Mucosa of gallbladder (tissue), 1 donor: ENCODE results near the gene STK38. TPM values are rescaled to one million over a fixed set of nuclear protein-coding genes. Genes with fewer than 3 reads are reported as not detected.

Experiments used
- DNase-seq: peaks from one replicate; pipeline ENCODE4 v3.0.0-alpha.2; 2020; ENCODE audit warnings: low spot score
- total RNA-seq: library from RNA; stranded (reverse); gene quantifications from one replicate; pipeline ENCODE4 v1.2.1, GENCODE V29; 2021
- donor health status: DM: no; HTN: no; CAD: no.

Gene STK38
- total RNA-seq, 1 donor from 2014 or later, result 41.6 TPM

DNA sequence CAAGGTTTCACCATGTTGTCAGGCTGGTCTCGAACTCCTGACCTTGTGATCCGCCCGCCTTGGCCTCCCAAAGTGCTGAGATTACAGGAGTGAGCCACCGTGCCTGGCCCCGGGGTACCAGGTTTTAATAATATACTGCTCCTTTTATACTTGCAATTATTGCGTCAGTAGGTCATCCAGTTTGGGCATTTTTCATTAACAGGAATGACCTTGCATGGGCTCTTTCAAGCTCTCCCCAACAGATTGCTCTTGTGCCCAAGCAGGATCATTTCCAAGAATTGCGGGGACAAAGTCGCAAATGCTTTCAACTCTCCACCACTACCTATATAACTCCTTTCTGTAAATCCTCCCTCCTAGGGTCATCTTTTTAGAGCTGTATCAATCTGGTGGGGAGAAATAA is 23.8 kb downstream of the STK38 start:
- no peak for DNase-seq

DNA sequence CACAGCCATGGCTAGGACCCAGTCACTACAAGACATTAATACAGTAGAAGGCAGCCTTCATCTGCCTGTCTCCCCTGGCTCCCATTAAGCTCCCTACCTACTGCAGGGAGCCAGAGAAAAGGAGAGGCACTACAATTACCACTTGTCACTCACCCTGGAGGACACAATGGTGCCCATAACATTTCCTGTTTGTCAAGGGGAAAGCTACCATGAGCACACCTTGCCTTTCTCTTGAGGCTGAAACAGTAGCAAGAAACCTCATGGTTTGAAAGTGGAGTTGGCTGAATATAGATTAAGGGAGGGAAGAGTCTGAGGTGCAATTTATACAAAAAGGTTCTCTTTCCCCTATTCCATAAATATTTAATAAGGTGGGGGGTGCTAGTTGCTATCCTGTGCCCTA is 27.9 kb downstream of the STK38 start:
- DNase-seq, result no peak

DNA sequence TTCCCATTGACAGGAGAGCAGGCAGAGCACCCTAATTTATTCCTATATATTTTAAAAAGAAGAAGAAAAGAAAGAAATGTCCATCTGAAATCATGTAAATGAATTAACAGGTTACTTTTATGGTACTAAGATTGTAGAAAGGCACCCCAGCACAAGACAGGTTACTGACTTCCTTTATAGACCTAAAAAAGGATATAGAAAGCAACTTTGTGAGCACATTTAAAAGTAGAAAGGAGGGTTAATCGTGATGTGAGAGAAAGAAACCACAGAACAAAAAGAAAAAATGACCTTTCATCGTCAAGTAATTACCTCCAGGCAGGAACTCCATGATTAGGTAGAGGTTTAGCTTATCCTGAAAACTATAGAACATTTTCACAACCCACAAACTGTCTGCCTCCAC is 29.9 kb downstream of the STK38 start:
- no peak for DNase-seq

DNA sequence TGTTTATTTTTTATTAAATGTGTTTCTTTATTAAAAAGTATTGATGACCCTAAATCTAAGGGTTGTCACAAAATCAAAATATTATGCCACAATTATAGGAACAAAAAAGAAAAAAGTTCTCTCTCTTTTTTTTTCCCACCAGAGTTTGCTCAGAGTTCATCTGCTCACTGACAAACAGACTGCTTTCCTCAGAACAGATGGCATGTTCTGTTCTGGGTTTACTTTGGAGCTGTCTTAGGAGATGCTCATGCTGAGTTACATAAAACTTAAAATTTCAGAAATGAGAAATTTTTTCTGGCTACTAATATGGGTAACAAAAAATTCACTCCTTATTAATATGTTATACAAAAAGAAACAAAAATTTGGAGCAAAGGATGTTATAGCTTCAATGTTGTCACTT is 30.3 kb downstream of the STK38 start:
- DNase-seq, result no peak

DNA sequence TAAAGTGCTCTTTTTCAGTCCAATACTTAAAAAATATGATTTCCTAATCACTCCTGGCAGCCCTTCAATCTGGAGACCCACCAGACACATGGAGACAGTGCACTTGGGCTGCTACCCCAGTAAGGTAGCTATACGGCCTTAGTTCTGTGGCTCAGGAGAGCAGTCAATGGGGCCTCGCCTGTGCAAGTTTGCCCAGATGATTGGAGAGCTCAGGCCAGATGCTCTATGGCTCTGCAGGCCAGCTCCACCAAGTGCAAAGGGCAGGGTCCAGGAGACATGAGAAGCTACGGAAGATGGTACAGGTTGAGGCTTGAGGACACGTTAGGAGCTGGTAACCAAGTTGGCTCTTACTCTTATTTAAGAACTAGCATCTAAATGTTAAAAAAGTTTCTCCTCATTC is 30.7 kb downstream of the STK38 start:
- DNase-seq, result no peak

DNA sequence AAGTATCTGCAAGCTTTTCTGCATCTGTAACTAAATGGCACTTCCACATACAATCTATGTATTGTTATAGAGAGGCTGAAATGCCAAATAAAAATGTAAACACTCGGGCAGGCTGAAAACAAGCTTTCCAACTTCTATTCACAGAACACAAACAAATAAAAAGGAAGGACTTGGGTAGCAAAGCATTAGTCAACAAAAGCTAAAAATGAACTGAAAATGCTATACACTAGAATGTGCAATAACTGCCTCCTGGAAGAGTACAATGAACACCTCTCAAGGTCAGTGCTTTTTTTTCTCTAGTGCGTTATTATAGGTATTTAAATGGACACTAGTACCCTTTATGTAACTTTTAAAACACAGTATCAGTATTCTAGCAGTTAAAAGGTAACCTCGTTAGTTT is 31.4 kb downstream of the STK38 start:
- no peak for DNase-seq

DNA sequence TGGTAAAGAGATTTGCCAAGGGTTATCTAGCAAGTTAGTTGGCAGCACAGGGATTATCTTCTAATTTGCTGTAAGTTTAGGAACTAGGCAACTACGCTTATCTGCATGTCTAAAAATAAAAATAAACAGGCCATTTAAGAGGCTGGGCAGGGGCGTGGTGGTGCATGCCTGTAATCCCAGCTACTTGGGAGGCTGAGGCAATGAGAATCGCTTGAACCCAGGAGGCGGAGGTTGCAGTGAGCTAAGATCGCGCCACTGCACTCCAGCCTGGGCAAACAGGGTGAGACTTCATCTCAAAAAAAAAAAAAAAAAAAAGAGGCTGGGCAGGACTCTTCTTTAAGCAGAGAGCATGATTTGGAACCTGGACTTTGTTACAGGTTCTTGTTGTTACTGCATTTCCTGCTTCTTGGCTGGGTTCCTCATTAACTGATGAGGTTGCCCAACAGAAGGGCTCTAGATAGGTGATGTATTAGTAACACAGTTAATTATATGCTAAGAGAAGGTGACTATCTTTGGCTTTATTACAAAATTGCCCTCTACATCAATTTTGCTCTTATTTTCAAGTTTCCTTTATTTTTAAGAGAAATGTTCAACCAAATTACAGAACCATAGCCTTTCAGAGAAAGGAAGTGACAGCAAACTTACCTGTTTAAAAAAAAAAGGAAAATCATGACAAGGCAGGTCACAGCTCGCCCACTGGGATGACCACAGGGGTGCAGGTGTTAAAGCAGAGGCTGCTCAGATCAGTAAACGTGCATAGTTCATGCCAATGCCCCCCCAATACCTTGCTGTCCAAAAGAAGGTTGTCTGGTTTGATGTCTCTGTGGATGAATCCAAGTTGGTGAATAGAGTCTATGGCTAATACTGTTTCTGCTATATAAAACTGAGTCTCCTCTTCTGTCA is 32.5 kb downstream of the STK38 start:
- DNase-seq, result peak; percentile 61

DNA sequence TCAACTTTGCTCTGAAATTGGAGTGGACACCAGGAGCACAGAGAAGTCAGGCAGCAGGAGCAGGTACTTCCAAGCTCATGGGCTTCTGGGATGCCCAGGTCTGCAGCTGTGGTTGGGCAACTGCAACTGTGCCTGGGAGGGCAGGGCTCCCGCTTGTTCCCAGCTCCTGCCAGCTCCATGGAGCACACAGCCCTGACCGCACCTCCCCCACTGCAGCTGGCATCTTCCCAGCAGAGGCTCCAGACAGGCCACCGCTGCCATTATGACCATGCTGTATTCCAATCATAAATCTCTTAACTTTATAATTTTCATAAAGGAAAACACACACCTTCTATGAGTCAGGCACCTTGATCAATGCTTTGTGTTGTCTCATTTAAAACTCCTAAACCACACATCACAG is 36.9 kb downstream of the STK38 start:
- DNase-seq, result peak; percentile 42

DNA sequence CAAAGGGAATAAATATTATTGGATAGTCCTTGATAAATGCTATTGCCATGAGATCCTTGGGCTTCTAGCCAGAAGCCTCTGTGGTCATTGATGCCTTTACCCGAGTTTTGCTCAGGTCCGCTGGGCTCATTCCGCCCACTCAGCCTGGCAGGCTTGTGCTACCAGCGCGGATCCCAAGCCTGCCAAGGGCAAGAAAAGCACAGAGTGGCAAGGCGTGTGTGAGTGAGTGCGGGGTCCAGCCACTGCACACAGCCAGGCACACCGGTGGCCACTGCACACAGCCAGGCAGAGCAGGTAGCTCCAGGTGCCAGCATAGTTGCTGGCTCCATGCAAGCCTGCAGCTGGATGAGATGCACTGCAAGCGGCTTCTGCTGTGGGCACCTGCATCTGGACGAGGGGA is 38.7 kb downstream of the STK38 start:
- no peak for DNase-seq

DNA sequence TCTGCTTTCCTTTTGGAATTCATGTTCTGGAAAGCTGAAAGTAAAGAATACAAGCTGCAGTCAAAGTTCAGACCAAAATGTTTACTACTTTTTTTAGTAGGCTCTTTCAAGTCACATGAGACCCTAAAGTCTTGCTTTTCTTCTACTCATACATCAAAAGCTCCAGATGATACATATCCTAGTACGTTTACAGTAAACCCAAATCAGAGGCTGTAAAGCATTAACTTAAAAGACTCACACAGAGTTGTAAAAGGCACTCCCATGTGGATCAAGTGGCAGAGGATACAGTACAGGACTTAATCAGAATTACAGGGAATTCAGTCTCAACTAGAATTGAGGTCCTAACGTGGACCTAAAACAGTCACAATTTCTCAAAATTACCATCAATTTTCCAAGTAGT is 40.7 kb downstream of the STK38 start:
- DNase-seq, result no peak

DNA sequence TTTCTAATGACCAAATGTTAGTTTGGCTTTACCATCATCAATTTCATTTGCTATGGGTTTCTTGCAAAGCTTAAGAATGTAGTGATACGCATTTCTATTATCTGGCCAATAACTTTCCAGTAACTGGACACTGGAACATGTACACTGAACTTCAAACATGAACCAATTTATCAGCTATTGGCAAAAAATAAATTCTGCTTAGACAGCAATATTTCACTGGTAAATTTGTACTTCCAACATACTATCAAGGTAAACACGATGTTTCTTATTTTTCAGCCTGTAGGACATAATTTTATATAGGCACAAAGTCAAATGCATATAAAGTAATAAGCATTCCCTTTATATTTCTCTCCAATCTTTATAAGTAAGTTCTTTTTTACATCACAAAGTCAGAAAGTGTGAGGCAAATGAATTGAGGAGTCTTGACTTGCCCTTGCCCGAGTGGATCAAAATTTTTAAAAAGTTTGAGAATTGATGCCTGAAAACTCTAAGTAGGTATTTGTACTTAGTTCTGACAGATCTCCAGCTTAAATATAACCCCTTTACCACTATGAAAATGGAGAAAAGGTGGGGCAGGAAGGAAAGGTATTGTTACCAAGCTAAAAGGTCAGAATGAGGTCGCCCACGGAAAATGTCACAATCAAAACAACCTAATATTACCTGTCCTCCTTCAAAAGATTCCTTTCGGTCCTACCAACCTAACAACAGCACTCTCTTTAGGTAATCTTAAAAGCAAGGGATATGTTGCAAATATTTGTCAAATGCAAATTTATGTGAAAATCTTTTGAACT is 41.3 kb downstream of the STK38 start:
- DNase-seq, result no peak

DNA sequence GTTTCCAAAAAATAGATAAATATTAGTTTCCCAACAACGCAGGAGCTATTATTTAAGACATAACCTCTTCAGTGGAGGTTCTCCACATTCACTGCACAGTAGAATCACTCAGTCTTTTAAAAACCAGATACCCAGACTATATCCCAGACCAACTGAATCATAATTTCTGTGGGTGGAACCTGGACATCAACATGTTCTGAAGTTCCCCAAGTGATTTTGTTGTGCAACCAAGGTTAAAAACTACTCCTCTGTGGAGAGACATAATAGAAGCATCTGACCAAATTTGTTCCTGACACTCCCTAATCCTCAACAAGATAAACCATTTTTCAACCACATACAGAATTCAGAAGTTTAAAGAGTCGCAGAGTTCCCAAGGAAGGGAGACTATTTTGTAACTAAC is 42.3 kb downstream of the STK38 start:
- no peak for DNase-seq

DNA sequence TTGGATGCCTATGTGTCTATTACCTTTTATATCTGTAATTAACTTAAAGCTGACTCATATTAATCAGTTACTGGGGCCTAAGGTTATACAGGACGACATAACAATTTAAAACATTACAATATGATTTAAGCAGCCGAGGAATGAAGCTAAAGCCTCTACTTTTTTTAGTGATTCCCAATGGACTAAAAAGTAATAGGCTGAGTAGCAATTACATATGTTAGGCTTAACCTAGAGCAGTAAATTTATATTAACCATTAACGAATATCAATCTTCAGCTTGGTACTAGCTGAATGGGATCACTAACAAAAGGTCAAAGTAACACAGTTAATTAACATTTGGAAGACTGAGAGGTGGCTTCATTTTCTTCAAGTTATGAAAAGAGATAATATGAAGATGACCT is 43.1 kb downstream of the STK38 start:
- no peak for DNase-seq

DNA sequence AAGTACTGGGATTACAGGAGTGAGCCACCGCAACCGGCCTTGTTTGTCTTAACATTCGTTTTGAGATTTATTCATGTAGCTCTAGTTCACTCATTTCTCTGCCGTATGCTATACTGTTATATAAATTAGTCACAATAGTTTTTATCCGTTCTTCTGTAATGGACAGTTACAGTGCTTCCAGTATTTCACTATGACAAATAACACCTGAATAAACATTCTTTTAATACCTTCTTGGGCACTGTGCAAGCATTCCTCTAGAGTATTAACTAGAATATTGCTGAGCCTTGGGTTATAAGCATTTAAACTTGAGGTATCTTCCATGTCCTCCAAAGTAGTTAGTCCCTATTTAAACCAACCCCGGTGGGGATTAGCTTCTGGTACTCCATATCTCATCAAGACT is 45.6 kb downstream of the STK38 start:
- DNase-seq, result no peak

DNA sequence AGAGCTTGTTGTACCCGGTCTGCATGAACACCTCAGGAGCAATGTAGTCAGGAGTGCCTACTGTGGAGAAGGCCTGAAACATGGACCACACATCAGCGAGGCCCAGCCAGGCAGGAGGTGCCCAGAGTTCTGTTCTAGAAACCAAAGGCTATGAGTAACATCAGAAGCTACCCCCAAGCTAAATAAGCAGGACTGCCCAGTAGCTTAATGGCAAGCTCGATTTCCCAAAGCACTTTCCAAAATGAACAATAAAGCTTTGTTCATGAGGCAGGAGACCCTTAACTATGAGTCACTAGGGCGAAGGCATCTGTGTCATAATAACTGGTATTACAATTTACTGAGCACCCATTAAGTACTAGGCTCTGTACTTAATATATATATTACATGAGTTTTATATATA is 47.4 kb downstream of the STK38 start:
- DNase-seq, result no peak

DNA sequence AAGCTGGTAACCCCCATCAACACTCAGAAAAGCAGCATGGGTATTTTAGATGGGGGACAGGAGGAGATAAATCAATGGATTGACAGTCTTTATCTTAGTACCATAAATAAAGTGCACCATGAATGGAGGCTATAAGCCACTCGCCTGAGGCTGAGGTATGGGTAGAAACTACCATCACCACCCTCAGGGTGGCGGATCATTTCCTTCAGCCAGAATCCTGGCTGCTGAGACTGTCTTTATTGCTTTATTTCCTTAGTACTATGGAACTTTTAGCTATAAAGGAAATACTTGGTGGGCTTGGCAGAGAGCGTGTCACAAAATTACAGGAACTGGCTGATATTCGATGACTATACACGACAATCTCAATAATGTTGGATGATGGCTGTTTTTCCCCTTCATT is 52.2 kb downstream of the STK38 start:
- DNase-seq, result no peak

DNA sequence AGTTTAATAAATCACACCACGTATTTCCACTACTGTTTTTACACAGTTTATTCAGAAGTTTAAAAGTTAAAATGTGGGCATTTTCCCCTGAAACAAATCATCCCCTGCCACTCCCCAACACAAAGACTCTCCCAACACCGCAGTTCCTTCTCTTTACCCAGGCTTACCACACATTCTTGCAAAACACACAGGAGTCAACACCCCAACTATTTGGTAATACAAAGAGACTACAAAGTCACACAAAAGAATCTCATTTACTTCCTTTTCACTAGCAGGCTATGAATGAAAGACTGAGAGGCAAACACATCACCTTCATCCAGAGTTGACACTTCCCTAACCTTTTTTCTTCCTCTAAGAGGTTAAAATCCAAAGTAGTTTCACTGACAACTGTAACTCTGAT is 53.4 kb downstream of the STK38 start:
- DNase-seq, result no peak

DNA sequence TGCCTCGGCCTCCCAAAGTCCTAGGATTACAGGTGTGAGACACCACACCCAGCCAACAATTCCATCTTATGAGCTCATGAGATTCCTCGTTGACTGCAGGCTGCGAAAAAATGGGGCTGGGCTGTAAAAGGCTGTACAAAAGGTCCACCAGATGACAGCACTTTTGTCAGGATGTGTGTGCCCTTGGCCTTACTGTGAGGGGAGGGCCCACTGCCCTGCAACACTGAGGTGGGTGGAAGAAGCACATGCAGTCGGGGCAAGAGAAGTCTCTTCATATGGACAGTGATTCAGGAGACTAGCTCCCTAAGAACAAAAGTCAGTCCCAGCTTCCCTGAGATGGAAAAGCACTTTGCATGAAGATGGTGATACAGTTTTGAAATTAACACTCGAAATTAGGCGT is 54.0 kb downstream of the STK38 start:
- no peak for DNase-seq

DNA sequence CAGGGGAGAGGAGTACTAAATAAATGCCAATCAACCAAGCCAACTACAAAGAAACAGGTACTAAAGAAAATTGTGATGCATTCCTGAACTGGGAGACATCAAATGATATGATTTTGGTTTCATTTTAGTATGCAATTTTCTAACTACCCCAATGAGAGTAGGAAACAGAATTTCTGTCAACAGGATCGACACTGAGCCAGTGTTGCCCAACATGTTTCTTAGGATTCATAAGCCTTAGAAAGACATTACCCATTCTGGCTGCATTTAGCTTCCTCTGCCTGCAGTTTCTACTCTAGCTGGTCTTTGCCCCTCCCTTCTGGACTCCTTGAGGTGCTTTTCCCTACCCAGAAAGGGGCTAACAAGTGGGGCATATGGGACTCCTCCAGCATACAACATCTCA is 54.7 kb downstream of the STK38 start:
- no peak for DNase-seq

DNA sequence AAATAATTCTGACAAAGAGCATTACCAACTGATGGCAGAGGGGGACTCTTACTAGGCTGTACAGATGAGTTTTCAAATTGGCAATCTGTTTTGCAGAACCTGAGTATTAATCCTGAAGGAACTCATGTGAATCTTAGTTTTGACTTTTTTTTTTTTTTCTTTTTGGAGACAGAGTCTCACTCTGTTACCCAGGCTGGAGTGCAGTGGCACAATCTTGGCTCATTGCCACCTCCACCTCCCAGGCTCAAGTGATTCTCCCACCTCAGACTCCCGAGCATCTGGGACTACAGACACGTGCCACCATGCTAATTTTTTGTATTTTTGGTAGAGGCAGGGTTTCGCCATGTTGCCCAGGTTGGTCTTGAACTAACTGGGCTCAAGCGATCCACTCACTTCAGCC is 55.2 kb downstream of the STK38 start:
- DNase-seq, result no peak

DNA sequence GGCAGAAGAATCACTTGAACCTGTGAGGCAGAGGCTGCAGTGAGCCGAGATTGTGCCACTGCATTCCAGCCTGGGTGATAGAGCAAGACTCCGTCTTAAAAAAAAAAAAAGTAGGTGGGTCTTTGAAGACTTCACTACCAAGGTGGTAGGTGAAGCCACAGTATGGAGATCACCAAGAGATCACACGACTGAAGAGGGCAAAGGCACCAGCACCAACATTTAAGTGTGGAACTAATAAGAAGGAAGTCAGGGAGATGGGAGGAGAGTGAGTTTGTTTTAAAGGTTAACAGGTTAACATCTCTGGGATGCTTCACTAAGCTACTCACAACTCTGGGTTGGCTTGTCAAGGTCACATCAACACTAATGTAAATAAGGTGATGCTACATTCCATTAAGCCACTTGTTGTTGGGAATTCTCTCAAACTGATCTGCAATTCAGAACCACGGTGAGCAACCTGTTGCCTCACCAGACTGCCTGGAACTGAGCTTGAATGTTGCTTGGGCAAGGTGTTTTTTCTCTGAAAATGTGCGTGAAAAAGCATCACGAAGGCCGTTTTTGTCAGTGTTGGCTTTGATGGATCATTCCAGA is 55.8 kb downstream of the STK38 start:
- DNase-seq, result no peak

DNA sequence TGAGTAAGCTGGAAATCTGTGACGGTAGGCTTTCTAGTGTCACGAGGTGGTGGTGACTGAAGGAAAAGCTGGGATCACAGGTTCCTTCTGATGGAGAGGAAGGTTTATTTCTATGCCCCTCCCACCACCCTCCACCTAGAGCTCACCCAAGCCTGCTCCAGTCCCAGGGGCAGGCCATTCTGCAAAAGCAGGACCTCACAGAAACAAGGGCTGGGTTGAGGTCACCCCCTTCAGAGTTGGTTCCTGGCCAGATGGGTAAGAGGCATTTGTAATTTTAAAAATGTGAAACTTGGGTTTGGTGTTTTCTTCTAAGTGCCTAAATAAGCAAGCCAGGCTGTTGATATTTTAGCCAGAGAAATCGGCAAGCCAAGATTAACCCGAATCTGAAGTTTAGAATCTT is 57.9 kb downstream of the STK38 start:
- no peak for DNase-seq

DNA sequence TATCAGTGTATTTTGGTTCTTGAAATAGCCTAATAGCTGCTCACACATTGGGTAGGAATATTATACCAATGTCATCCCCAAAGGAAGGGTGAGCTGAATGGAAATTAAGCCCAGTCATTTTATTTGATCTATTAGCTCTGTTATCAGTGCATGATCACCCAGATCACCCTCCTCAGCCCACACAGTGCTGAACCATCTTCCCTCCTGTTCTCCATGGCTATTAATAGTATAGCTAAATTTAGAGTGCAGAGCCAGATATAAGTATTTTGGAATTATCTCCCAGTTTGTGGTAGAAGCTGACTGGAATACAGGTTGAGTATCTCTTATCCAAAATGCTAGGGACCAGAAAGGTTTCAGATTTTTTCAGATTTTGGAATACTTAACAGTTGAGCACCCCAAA is 59.1 kb downstream of the STK38 start:
- no peak for DNase-seq
